D721Med (cell line): ENCODE measurements around the gene SIX1.

Experiments used
- DNase-seq: peaks from one replicate; pipeline ENCODE4 v3.0.0; 2011; ENCODE audit warnings: low spot score; ENCODE audit not compliant: insufficient read length
- FAIRE-seq: peaks from 2 replicates; lab custom pipeline; 2011; peaks lifted over from hg19 to GRCh38; lab: Jason Lieb, UNC
- CTCF ChIP-seq: IDR thresholded peaks from 2 replicates; pipeline ENCODE4 v1.5.1; 2012; ENCODE audit warnings: mild to moderate bottlenecking, control low read depth; ENCODE audit not compliant: insufficient read depth; ENCODE audit errors: missing control alignments

The SIX1 gene

GRCh38 chr14:60648934-60649874 lies at the start of gene SIX1:
Gene SIX1 (minus strand): TSS chr14:60649477. CDS start chr14:60649189, 288 bp downstream.
- DNase-seq (peak; percentile 87), FAIRE-seq (no peak)

GRCh38 chr14:60695327-60695726 lies 46.0 kb upstream of the SIX1 start:
- FAIRE-seq (no peak), DNase-seq (no peak)
- no peak for TF ChIP-seq CTCF

More at GRCh38 chr14:60648934-60649874, at the start of gene SIX1:
- TF ChIP-seq CTCF, result no peak

- TF ChIP-seq CTCF, result no peak
- FAIRE-seq, result no peak
- no peak for DNase-seq
Observed at GRCh38 chr14:60691383-60692113, 42.3 kb upstream of the SIX1 start.

- FAIRE-seq (no peak), DNase-seq (no peak)
- TF ChIP-seq CTCF, result no peak
Observed at GRCh38 chr14:60686865-60687264, 37.6 kb upstream of the SIX1 start.

GRCh38 chr14:60684203-60684602 lies 34.9 kb upstream of the SIX1 start:
- no peak for TF ChIP-seq CTCF
- FAIRE-seq (no peak), DNase-seq (no peak)

- no peak for TF ChIP-seq CTCF
- DNase-seq (no peak), FAIRE-seq (no peak)
Observed at GRCh38 chr14:60681271-60681670, 32.0 kb upstream of the SIX1 start.
